Measurements from ENCODE around the gene FHOD3.

Gene FHOD3

GRCh38 chr18:36734596-36734995, 437.1 kb downstream of the FHOD3 start:
- Histone ChIP-seq H3K9me2 (replicated peaks; ENCODE audit: low read depth, low read length) (no peaks in the 10 kb centered on the region), H3K9me3 (ENCODE audit: insufficient read depth, low read depth, low read length) (no peaks in the 10 kb centered on the region; the same call in 1 of the 2 replicates), H2AFZ (ENCODE audit: low read length) (no peak overlapping the region), H3K4me1 (ENCODE audit: insufficient read depth, low read length, poor library complexity, severe bottlenecking) (peaks cover 2% of the 10 kb centered on the region), H3K36me3 (ENCODE audit: insufficient read depth, low read length) (no peaks in the 10 kb centered on the region), H3K4me3 (ENCODE audit: low read length, poor library complexity, severe bottlenecking) (no peak overlapping the region), H3K27me3 (ENCODE audit: insufficient read depth, low read length, poor library complexity, severe bottlenecking) (no peaks in the 10 kb centered on the region), H4K20me1 (ENCODE audit: insufficient read depth, low read length, poor library complexity, severe bottlenecking) (no peaks in the 10 kb centered on the region), H3K9ac (ENCODE audit: low read depth, low read length, poor library complexity, severe bottlenecking) (no peak overlapping the region), H3K4me2 (ENCODE audit: low read depth, low read length, poor library complexity, severe bottlenecking) (no peak overlapping the region), H3F3A (ENCODE audit: low read depth) (no peaks in the 10 kb centered on the region), H3K79me2 (ENCODE audit: insufficient read depth, low read length) (no peaks in the 10 kb centered on the region)
- TF ChIP-seq CTCF (conservative IDR thresholded peaks at IDR 0.05; ENCODE audit: low read length) (no peak), EZH2phosphoT487 (IDR thresholded peaks at IDR 0.05; ENCODE audit: borderline replicate concordance) (no peak)

GRCh38 chr18:36735130-36735529, 437.6 kb downstream of the FHOD3 start:
- H3K9ac ChIP-seq (ENCODE audit: low read depth, low read length, poor library complexity, severe bottlenecking), result no peak overlapping the region
- H3K4me3 ChIP-seq (ENCODE audit: low read length, poor library complexity, severe bottlenecking), result no peak overlapping the region
- no peaks in the 10 kb centered on the region for H4K20me1 ChIP-seq (ENCODE audit: insufficient read depth, low read length, poor library complexity, severe bottlenecking)
- no peaks in the 10 kb centered on the region for H3F3A ChIP-seq (ENCODE audit: low read depth)
- no peak overlapping the region for H3K4me2 ChIP-seq (ENCODE audit: low read depth, low read length, poor library complexity, severe bottlenecking)
- TF ChIP-seq EZH2phosphoT487 (IDR thresholded peaks at IDR 0.05; ENCODE audit: borderline replicate concordance) (no peak), CTCF (conservative IDR thresholded peaks at IDR 0.05; ENCODE audit: low read length) (no peak)
- H3K36me3 ChIP-seq (ENCODE audit: insufficient read depth, low read length), result no peaks in the 10 kb centered on the region
- H3K9me3 ChIP-seq (ENCODE audit: insufficient read depth, low read depth, low read length), result no peaks in the 10 kb centered on the region; the same call in 1 of the 2 replicates
- no peaks in the 10 kb centered on the region for H3K4me1 ChIP-seq (ENCODE audit: insufficient read depth, low read length, poor library complexity, severe bottlenecking)
- H3K9me2 ChIP-seq (replicated peaks; ENCODE audit: low read depth, low read length), result no peaks in the 10 kb centered on the region
- no peaks in the 10 kb centered on the region for H3K79me2 ChIP-seq (ENCODE audit: insufficient read depth, low read length)
- no peak overlapping the region for H2AFZ ChIP-seq (ENCODE audit: low read length)
- no peaks in the 10 kb centered on the region for H3K27me3 ChIP-seq (ENCODE audit: insufficient read depth, low read length, poor library complexity, severe bottlenecking)

GRCh38 chr18:36736094-36736493, 438.6 kb downstream of the FHOD3 start:
- Histone ChIP-seq H3K27me3 (ENCODE audit: insufficient read depth, low read length, poor library complexity, severe bottlenecking) (no peaks in the 10 kb centered on the region), H3K79me2 (ENCODE audit: insufficient read depth, low read length) (no peaks in the 10 kb centered on the region), H3K9ac (ENCODE audit: low read depth, low read length, poor library complexity, severe bottlenecking) (no peak overlapping the region), H3K9me3 (ENCODE audit: insufficient read depth, low read depth, low read length) (no peaks in the 10 kb centered on the region; the same call in 1 of the 2 replicates), H3K4me1 (ENCODE audit: insufficient read depth, low read length, poor library complexity, severe bottlenecking) (no peaks in the 10 kb centered on the region), H4K20me1 (ENCODE audit: insufficient read depth, low read length, poor library complexity, severe bottlenecking) (no peaks in the 10 kb centered on the region), H3K4me3 (ENCODE audit: low read length, poor library complexity, severe bottlenecking) (no peak overlapping the region), H3F3A (ENCODE audit: low read depth) (no peaks in the 10 kb centered on the region), H3K36me3 (ENCODE audit: insufficient read depth, low read length) (no peaks in the 10 kb centered on the region), H3K4me2 (ENCODE audit: low read depth, low read length, poor library complexity, severe bottlenecking) (no peak overlapping the region), H3K9me2 (replicated peaks; ENCODE audit: low read depth, low read length) (no peaks in the 10 kb centered on the region), H2AFZ (ENCODE audit: low read length) (no peak overlapping the region)
- no peak for TF ChIP-seq EZH2phosphoT487 (IDR thresholded peaks at IDR 0.05; ENCODE audit: borderline replicate concordance)
- no peak for TF ChIP-seq CTCF (conservative IDR thresholded peaks at IDR 0.05; ENCODE audit: low read length)
